Ovary (tissue), 9 donors: ENCODE results near the gene CNNM1. TPM values are rescaled to one million over a fixed set of nuclear protein-coding genes. Genes with fewer than 3 reads are reported as not detected.

Experiments used
- DNase-seq, 5 donors: peaks; one replicate each; pipeline ENCODE4 v3.0.0-alpha.2; 2019 to 2020
- H3K27ac ChIP-seq, 2 donors: fragments of 200-600 bp; one replicate each; pipeline versions ENCODE4 v1.5.1 to v1.8.0; 2019 to 2022
- H3K27me3 ChIP-seq: fragments of 200-600 bp; one replicate; pipeline ENCODE4 v1.8.0; 2022
- H3K36me3 ChIP-seq: fragments of 200-600 bp; sonication (generic); one replicate; pipeline ENCODE4 v1.5.1; 2019
- H3K4me1 ChIP-seq: one replicate; pipeline ENCODE4 v1.8.1; 2013; ENCODE audit warnings: mild to moderate bottlenecking, moderate library complexity; ENCODE audit not compliant: insufficient read depth
- H3K4me3 ChIP-seq: fragments of 200-600 bp; sonication (generic); one replicate; pipeline ENCODE4 v1.5.1; 2017
- H3K9me3 ChIP-seq, 2 donors: fragments of 200-600 bp in 1 of 2; sonication (generic) in 1 of 2; one replicate each; pipeline versions ENCODE4 v1.5.1 to v1.8.1; 2013 to 2019; ENCODE audit warnings: mild to moderate bottlenecking in 1 of 2, moderate library complexity in 1 of 2
- EP300 ChIP-seq: sonication (generic); formaldehyde crosslinking; IDR thresholded peaks from one replicate; pipeline ENCODE4 v1.6.1; 2017; ENCODE audit warnings: antibody characterized with exemption
- POLR2A ChIP-seq: fragments of 450-650 bp; IDR thresholded peaks from one replicate; pipeline ENCODE4 v1.6.1; 2017; ENCODE audit warnings: antibody characterized with exemption, mild to moderate bottlenecking, moderate library complexity
- WGBS, 3 donors: extraction: QIAGEN DNeasy Blood & Tissue Kit in 1 of 3; methylation state at CpG; one replicate each; pipeline versions ENCODE4 v1.1.5 to v1.1.7; 2013 to 2017; 5-methylcytosine and 5-hydroxymethylcytosine counted together
- intact Hi-C, 4 donors: fragments of 100-400 bp; cut with DNase I; formaldehyde crosslinking; loops; one replicate each; pipeline versions ENCODE4 v1.11.0 to v1.15.1; 2022 to 2023
- polyA plus RNA-seq, 2 donors: library from polyadenylated mRNA; stranded (reverse); fragments of 200-250 nt in 1 of 2; fragments of 350-450 nt in 1 of 2; fragmentation: Illumina TruSeq in 1 of 2; extraction: RNeasy Lipid Tissue Mini Kit (QIAGEN cat#74804) in 1 of 2; gene quantifications; one replicate each; pipeline ENCODE4 v1.2.3, GENCODE V29; 2013 to 2014
- total RNA-seq, 7 donors: library from RNA; depleted of rRNA in 2 of 7; stranded (reverse); fragments of >200 nt in 2 of 7; fragmentation: NEBNext Ultra II Directional in 3 of 7; extraction: Animal tissue kit (Norgen Biotek cat#: 25700) in 3 of 7; gene quantifications; one replicate each; pipeline versions ENCODE4 v1.1.0 to v1.2.4, GENCODE V29; 2016 to 2023
- TF ChIP-seq, protein P1 (sequence below), 3 donors: fragments of 450-650 bp in 2 of 3; fragments of 200-600 bp in 1 of 3; IDR thresholded peaks; one replicate each; pipeline versions ENCODE4 v1.5.1 to v1.8.0; 2016 to 2022; ENCODE audit warnings: antibody characterized with exemption in 3 of 3, mild to moderate bottlenecking in 1 of 3
- donor health status: DM: no; HTN: no; CAD: no; lungs with moderate emphysema.
- donor health status: DM: no; HTN: no; CAD: no.
- donor health status: Bipolar disorder and iron deficiency.
- donor health status: DM: yes; HTN: yes; CAD: no.
- donor health status: DM: no; HTN: no; CAD: no.
- donor health status: DM: yes; HTN: yes; CAD: no.

Gene CNNM1
- total and polyA plus RNA-seq, 9 donors = 1.0 to 3.9 (median 2.4) TPM

DNA sequence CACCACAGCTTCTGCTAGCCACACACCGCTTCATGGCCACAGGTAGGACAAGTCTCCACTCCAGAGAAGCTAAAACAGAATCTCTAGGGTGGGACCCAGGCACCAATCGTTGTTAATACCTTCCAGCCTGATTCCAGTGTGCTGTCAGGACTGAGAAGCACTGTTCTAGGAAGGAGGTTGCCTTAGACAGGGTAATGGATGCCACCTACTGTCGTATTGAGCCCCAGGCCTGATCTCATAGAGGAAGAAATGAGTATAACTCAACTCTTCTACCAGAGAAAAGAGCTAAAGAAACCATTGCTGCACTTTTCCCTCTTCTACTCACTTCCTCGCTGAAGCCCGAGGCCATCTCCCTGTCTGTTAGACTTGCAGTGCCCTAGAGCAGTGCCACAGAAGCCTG lies 31.8 kb downstream of the CNNM1 start:
- H3K27me3 ChIP-seq = no peaks in the 10 kb centered on the region
- H3K27ac ChIP-seq = no peak overlapping the region
- no peak for DNase-seq
- H3K36me3 ChIP-seq = no peaks in the 10 kb centered on the region
- no peaks in the 10 kb centered on the region for H3K4me1 ChIP-seq
- TF ChIP-seq EP300 = no peak
- TF ChIP-seq, protein P1, sequence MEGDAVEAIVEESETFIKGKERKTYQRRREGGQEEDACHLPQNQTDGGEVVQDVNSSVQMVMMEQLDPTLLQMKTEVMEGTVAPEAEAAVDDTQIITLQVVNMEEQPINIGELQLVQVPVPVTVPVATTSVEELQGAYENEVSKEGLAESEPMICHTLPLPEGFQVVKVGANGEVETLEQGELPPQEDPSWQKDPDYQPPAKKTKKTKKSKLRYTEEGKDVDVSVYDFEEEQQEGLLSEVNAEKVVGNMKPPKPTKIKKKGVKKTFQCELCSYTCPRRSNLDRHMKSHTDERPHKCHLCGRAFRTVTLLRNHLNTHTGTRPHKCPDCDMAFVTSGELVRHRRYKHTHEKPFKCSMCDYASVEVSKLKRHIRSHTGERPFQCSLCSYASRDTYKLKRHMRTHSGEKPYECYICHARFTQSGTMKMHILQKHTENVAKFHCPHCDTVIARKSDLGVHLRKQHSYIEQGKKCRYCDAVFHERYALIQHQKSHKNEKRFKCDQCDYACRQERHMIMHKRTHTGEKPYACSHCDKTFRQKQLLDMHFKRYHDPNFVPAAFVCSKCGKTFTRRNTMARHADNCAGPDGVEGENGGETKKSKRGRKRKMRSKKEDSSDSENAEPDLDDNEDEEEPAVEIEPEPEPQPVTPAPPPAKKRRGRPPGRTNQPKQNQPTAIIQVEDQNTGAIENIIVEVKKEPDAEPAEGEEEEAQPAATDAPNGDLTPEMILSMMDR (IDR thresholded peaks at IDR 0.05) = no peak
- no peak for TF ChIP-seq POLR2A
- WGBS, 3 donors = 62 to 67% (median 67%) methylated on average over 5 of the region's 5 CpGs
- no peak overlapping the region for H3K4me3 ChIP-seq
- no peaks in the 10 kb centered on the region for H3K9me3 ChIP-seq
- intact Hi-C loops = no loop called here

DNA sequence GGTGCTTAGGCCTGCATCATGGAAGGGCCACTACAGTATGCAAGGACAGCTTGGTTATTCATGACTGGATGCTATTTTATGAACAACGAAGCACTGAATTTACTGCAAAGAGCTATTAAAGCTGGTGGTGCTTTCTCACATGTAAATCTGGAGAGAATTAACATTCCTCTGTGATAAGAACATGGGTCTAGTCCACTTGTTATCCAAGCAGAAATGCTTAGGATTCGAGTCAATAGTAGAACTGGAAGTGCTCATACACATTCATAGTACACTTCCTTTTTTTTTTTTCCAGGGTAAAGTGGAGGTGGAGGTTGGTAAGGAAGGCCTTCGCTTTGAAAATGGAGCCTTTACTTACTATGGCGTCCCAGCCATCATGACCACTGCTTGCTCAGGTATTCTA lies 35.0 kb downstream of the CNNM1 start:
- H3K27ac ChIP-seq = no peak overlapping the region
- TF ChIP-seq, protein P1 (IDR thresholded peaks at IDR 0.05) = no peak
- no peak for TF ChIP-seq POLR2A
- no peak for TF ChIP-seq EP300
- WGBS, 3 donors = 57 to 61% (median 57%) methylated on average over 4 of the region's 4 CpGs
- H3K36me3 ChIP-seq = no peaks in the 10 kb centered on the region
- intact Hi-C loops = no loop called here
- no peaks in the 10 kb centered on the region for H3K4me1 ChIP-seq
- H3K27me3 ChIP-seq = no peaks in the 10 kb centered on the region
- no peaks in the 10 kb centered on the region for H3K9me3 ChIP-seq
- DNase-seq = no peak
- H3K4me3 ChIP-seq = no peak overlapping the region

DNA sequence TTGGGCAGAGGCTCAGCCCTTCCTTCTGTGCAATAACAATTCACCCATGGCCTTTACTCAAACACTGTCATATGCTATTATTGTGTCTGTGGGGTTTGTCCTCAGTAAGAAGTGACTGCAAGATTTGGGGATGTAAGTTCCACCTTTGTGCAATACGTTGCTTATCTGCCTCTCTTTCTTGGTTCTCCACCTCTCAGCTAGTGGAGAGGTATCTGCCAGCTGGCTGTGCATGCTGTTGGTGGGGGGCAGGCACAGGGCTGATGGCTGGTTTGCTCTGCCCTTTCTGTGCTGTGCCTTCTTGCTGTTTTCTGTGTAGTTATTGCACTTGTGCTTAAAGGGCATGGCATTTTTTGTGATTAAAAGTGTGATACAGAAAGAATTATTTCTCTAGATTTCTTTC lies 36.2 kb downstream of the CNNM1 start:
- H3K4me1 ChIP-seq = no peaks in the 10 kb centered on the region
- no peak overlapping the region for H3K27ac ChIP-seq
- no peaks in the 10 kb centered on the region for H3K36me3 ChIP-seq
- WGBS, 3 donors = 11 to 50% (median 35%) methylated on average over 1 of the region's 1 CpG
- no peaks in the 10 kb centered on the region for H3K27me3 ChIP-seq
- intact Hi-C loops = no loop called here
- no peak for TF ChIP-seq POLR2A
- TF ChIP-seq, protein P1 (IDR thresholded peaks at IDR 0.05) = no peak
- TF ChIP-seq EP300 = no peak
- H3K9me3 ChIP-seq = no peaks in the 10 kb centered on the region
- DNase-seq = no peak
- no peak overlapping the region for H3K4me3 ChIP-seq

DNA sequence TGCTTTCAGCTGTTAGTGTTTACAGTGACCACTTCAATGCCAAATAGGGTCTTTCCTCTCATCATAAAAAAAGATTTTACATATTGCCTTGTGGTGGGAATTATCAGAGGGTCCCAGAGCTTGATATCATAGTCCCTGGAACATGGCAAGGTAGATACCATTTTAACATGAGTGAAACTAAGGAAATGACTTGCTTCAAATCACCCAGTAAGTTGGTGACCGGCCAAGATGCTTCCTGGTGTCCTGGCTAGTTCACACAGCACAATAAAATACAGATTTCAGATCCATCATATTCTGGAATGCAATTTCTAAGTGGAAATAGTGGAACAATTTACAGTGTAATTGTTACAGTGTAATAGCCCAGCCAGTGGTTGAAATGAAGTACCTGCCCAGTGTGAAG lies 36.6 kb downstream of the CNNM1 start:
- no peak for TF ChIP-seq POLR2A
- TF ChIP-seq, protein P1 (IDR thresholded peaks at IDR 0.05) = no peak
- no peaks in the 10 kb centered on the region for H3K4me1 ChIP-seq
- intact Hi-C loops = no loop called here
- H3K27ac ChIP-seq = no peak overlapping the region
- H3K36me3 ChIP-seq = no peaks in the 10 kb centered on the region
- no peak for DNase-seq
- 78 to 85% (median 80%) methylated on average over 1 of the region's 1 CpG for WGBS, 3 donors
- no peak overlapping the region for H3K4me3 ChIP-seq
- no peaks in the 10 kb centered on the region for H3K9me3 ChIP-seq
- no peaks in the 10 kb centered on the region for H3K27me3 ChIP-seq

DNA sequence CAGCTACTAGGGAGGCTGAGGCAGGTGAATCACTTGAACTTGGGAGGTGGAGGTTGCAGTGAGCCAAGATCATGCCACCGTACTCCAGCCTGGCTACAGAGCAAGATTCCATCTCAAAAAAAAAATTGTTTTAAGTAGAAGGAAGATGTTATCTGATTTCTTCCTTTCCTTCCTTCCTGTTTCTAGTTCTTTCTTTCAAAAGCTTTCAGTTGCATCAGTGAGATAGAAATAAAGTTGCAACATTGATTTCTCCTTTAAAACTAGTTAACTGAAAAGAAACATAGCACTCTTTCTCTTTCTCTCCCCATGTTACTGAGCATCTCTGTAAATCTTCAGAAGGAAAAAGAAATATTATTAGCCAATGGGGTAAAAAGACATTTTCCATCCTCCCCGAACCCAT lies 37.5 kb downstream of the CNNM1 start:
- WGBS, 3 donors = 88 to 90% (median 89%) methylated on average over 2 of the region's 2 CpGs
- Histone ChIP-seq H3K36me3 (no peaks in the 10 kb centered on the region), H3K27me3 (no peaks in the 10 kb centered on the region), H3K4me1 (no peaks in the 10 kb centered on the region), H3K27ac (no peak overlapping the region), H3K9me3 (no peaks in the 10 kb centered on the region), H3K4me3 (no peak overlapping the region)
- no peak for DNase-seq
- TF ChIP-seq POLR2A (no peak), EP300 (no peak)
- TF ChIP-seq, protein P1 (IDR thresholded peaks at IDR 0.05) = no peak
- intact Hi-C loops = no loop called here
